H1 (cell line): Measurements from ENCODE around the gene SPEF1. TPM values are rescaled to one million over a fixed set of nuclear protein-coding genes. Genes with fewer than 3 reads are reported as not detected.

Experiments
- ASH2L ChIP-seq: fragments of 200-600, 300-600 bp; sonication (generic); IDR thresholded peaks from one replicate; pipeline ENCODE4 v1.7.1; 2017; ENCODE audit warnings: low read length
- BRCA1 ChIP-seq: IDR thresholded peaks from 2 replicates; pipeline ENCODE4 v1.6.1; 2012; ENCODE audit warnings: low read depth, low read length, improper control_type of control experiment
- CBX8 ChIP-seq: fragments of 300-800, 300-1000 bp; sonication (generic); IDR thresholded peaks from 2 replicates; pipeline ENCODE4 v1.7.1; 2016; ENCODE audit warnings: low read depth, low read length, borderline replicate concordance
- EP300 ChIP-seq, 2 experiments: IDR thresholded peaks; 1 replicate in 1 of 2; 2 replicates in 1 of 2; pipeline ENCODE4 v1.6.1; 2011 to 2012; ENCODE audit warnings: low read depth in 2 of 2, low read length in 2 of 2, mild to moderate bottlenecking in 2 of 2, borderline replicate concordance in 1 of 2, inconsistent platforms in 1 of 2, moderate library complexity in 1 of 2
- EZH2 ChIP-seq: fragments of 200-600 bp; sonication (generic); IDR thresholded peaks from 2 replicates; pipeline ENCODE4 v1.7.1; 2012; ENCODE audit warnings: low read depth, mild to moderate bottlenecking, moderate library complexity, low read length, inconsistent platforms; ENCODE audit not compliant: severe bottlenecking
- FOSL1 ChIP-seq: IDR thresholded peaks from 2 replicates; pipeline ENCODE4 v1.6.1; 2011; ENCODE audit warnings: mild to moderate bottlenecking, low read depth, low read length, moderate library complexity; ENCODE audit not compliant: insufficient read depth
- MAX ChIP-seq: IDR thresholded peaks from 2 replicates; pipeline ENCODE4 v1.6.1; 2012; ENCODE audit warnings: inconsistent platforms
- PHF8 ChIP-seq: fragments of 200-600 bp; sonication (generic); conservative IDR thresholded peaks from 2 replicates; pipeline ENCODE4 v1.7.1; 2012; ENCODE audit warnings: low read depth, mild to moderate bottlenecking, inconsistent platforms, low read length, moderate library complexity
- RAD21 ChIP-seq, 2 experiments: IDR thresholded peaks in 1 of 2; conservative IDR thresholded peaks in 1 of 2; 2 replicates each; pipeline ENCODE4 v1.6.1; 2011; ENCODE audit warnings: low read depth in 2 of 2, low read length in 2 of 2, improper control_type of control experiment in 1 of 2, inconsistent platforms in 1 of 2, mild to moderate bottlenecking in 1 of 2, moderate library complexity in 1 of 2
- RBBP5 ChIP-seq: IDR thresholded peaks from 2 replicates; pipeline ENCODE4 v1.7.1; 2012; ENCODE audit warnings: low read depth, mild to moderate bottlenecking, inconsistent platforms, low read length, moderate library complexity, borderline replicate concordance
- RNF2 ChIP-seq: fragments of 200-900, 300-1000 bp; sonication (generic); IDR thresholded peaks from 2 replicates; pipeline ENCODE4 v1.7.1; 2016; ENCODE audit warnings: borderline replicate concordance, low read depth, mild to moderate bottlenecking, antibody characterized with exemption, low read length; ENCODE audit not compliant: poor library complexity, severe bottlenecking; ENCODE audit errors: missing control alignments
- SIN3A ChIP-seq, 2 experiments: IDR thresholded peaks in 1 of 2; conservative IDR thresholded peaks in 1 of 2; 2 replicates each; pipeline ENCODE4 v1.6.1; 2011 to 2012; ENCODE audit warnings: low read length in 2 of 2, improper control_type of control experiment in 1 of 2, low read depth in 1 of 2, mild to moderate bottlenecking in 1 of 2
- SIRT6 ChIP-seq: IDR thresholded peaks from one replicate; pipeline ENCODE4 v1.7.1; 2012; ENCODE audit warnings: low read length, inconsistent platforms
- SIX5 ChIP-seq: IDR thresholded peaks from 2 replicates; pipeline ENCODE4 v1.6.1; 2011; ENCODE audit warnings: mild to moderate bottlenecking, low read depth, low read length
- SP2 ChIP-seq: IDR thresholded peaks from 2 replicates; pipeline ENCODE4 v1.6.1; 2012; ENCODE audit warnings: mild to moderate bottlenecking, low read length, inconsistent platforms
- TCF12 ChIP-seq: IDR thresholded peaks from 2 replicates; pipeline ENCODE4 v1.6.1; 2011; ENCODE audit warnings: low read depth, mild to moderate bottlenecking, low read length
- TEAD4 ChIP-seq: IDR thresholded peaks from 2 replicates; pipeline ENCODE4 v1.6.1; 2012; ENCODE audit warnings: low read depth, low read length, inconsistent platforms, mixed read lengths
- YY1 ChIP-seq: IDR thresholded peaks from 2 replicates; pipeline ENCODE4 v1.6.1; 2011; ENCODE audit warnings: low read depth, mild to moderate bottlenecking, low read length
- polyA plus RNA-seq, 7 experiments: library from polyadenylated mRNA; depleted of rRNA in 3 of 7; stranded (reverse) in 5 of 7; unstranded in 2 of 7; fragments of >200 nt in 5 of 7; fragments of 200-250 nt in 2 of 7; gene quantifications; 1 replicate in 5 of 7; 2 replicates in 1 of 7; 4 replicates in 1 of 7; pipeline versions ENCODE4 v1.2.1 to v1.2.3, GENCODE V29; 2011 to 2013; ENCODE audit warnings: missing spikeins in 2 of 7, mixed read lengths in 2 of 7
- total RNA-seq: library from RNA; stranded (reverse); fragmentation: NEBNext Ultra II Directional; extraction: Animal tissue kit (Norgen Biotek cat#: 25700); gene quantifications from 2 replicates; pipeline ENCODE4 v1.2.1, GENCODE V29; 2021
- TF ChIP-seq, protein P1 (sequence below): IDR thresholded peaks from 2 replicates; pipeline ENCODE4 v1.6.1; 2012; ENCODE audit warnings: low read length, inconsistent platforms

SPEF1 gene
- total and polyA plus RNA-seq, 2 of the 8 experiments (the other 6 are each of a cell fraction or from before 2014, with no cell fraction given): 0.51 to 0.71 TPM

GRCh38 chr20:3786665-3787323 lies 5.5 kb upstream of the SPEF1 start, which contains the start of gene CENPB (continued):
- TF ChIP-seq SP2 (no peak), RBBP5 (no peak), RAD21 (IDR thresholded peaks at IDR 0.05 in 1 of 2, conservative IDR thresholded peaks at IDR 0.05 in 1 of 2; ENCODE audit: low read depth in 2 of 2, low read length in 2 of 2) (peak; percentile 76 to 86), EZH2 (no peak), YY1 (no peak), FOSL1 (no peak), EP300 (IDR thresholded peaks at IDR 0.05; ENCODE audit: borderline replicate concordance in 1 of 2, low read depth in 2 of 2, low read length in 2 of 2) (no peak), SIX5 (no peak), MAX (peak; percentile 31; the same call in 1 of the 2 replicates), PHF8 (no peak), SIN3A (conservative IDR thresholded peaks at IDR 0.05 in 1 of 2, IDR thresholded peaks at IDR 0.05 in 1 of 2; ENCODE audit: low read depth in 1 of 2, low read length in 2 of 2) (no peak), CBX8 (no peak), BRCA1 (peak; percentile 72), TEAD4 (peak; percentile 73), TCF12 (no peak), ASH2L (no peak), SIRT6 (no peak), RNF2 (no peak)
- TF ChIP-seq, protein P1, sequence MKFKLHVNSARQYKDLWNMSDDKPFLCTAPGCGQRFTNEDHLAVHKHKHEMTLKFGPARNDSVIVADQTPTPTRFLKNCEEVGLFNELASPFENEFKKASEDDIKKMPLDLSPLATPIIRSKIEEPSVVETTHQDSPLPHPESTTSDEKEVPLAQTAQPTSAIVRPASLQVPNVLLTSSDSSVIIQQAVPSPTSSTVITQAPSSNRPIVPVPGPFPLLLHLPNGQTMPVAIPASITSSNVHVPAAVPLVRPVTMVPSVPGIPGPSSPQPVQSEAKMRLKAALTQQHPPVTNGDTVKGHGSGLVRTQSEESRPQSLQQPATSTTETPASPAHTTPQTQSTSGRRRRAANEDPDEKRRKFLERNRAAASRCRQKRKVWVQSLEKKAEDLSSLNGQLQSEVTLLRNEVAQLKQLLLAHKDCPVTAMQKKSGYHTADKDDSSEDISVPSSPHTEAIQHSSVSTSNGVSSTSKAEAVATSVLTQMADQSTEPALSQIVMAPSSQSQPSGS: no peak
